Measurements from ENCODE around the gene ITGA4. TPM values are rescaled to one million over a fixed set of nuclear protein-coding genes. Genes with fewer than 3 reads are reported as not detected.

Gene ITGA4
- total RNA-seq, 4 donors from 2014 or later = 2.0 to 7.8 (median 6.0) TPM

DNA sequence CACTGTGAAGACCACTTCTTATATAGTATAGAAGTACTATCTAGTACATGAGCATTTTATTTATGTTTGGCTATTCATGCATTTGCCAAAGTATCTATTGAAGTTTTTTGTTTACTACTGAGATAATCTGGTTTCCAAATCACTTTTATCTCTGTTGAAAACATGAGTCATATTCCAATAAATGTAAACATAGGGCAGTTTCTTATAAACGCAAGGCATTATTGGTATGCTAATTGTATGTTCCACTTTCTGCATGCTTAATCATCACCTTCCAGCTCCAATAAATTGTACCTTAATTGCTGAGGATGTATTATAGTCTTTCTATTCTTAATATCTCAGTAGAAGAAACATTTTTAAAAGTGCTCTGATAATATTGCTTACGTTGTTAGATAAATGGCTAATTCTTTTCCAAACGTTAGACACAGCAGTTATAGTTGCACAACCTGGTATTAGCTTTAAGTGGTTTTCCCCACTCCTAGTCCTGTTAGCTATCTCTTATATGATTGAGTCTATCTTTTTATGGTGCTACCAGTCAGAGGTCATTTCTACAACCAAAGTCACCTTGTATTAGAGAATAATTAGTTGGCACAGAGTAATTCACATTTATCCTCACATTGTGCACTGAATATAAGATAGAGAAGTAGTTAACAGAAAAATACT is 17.2 kb downstream of the ITGA4 start:
- no peaks in the 10 kb centered on the region for H3K27me3 ChIP-seq
- 77 to 80% methylated on average over 3 of the region's 3 CpGs for WGBS, 2 donors
- H3K9me3 ChIP-seq = no peaks in the 10 kb centered on the region
- TF ChIP-seq, protein P1, sequence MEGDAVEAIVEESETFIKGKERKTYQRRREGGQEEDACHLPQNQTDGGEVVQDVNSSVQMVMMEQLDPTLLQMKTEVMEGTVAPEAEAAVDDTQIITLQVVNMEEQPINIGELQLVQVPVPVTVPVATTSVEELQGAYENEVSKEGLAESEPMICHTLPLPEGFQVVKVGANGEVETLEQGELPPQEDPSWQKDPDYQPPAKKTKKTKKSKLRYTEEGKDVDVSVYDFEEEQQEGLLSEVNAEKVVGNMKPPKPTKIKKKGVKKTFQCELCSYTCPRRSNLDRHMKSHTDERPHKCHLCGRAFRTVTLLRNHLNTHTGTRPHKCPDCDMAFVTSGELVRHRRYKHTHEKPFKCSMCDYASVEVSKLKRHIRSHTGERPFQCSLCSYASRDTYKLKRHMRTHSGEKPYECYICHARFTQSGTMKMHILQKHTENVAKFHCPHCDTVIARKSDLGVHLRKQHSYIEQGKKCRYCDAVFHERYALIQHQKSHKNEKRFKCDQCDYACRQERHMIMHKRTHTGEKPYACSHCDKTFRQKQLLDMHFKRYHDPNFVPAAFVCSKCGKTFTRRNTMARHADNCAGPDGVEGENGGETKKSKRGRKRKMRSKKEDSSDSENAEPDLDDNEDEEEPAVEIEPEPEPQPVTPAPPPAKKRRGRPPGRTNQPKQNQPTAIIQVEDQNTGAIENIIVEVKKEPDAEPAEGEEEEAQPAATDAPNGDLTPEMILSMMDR (IDR thresholded peaks at IDR 0.05) = no peak
- no peak for TF ChIP-seq POLR2A (IDR thresholded peaks at IDR 0.05)
- H3K4me3 ChIP-seq (replicated peaks in 1 of 3) = no peak overlapping the region
- H3K4me1 ChIP-seq = no peaks in the 10 kb centered on the region
- H3K36me3 ChIP-seq = no peaks in the 10 kb centered on the region
- H3K27ac ChIP-seq = no peak overlapping the region
- DNase-seq = no peak
- intact Hi-C loops (cut with DNase I) = no loop called here

GRCh38 chr2:181483211-181483610 is 26.0 kb downstream of the ITGA4 start:
- Histone ChIP-seq H3K4me1 (no peaks in the 10 kb centered on the region), H3K27me3 (no peaks in the 10 kb centered on the region), H3K9me3 (no peaks in the 10 kb centered on the region), H3K27ac (no peak overlapping the region), H3K36me3 (no peaks in the 10 kb centered on the region), H3K4me3 (replicated peaks in 1 of 3) (no peak overlapping the region)
- intact Hi-C loops (cut with DNase I) = no loop called here
- WGBS, 2 donors = 85 to 92% methylated on average over 2 of the region's 2 CpGs
- no peak for TF ChIP-seq POLR2A (IDR thresholded peaks at IDR 0.05)
- DNase-seq = no peak

DNA sequence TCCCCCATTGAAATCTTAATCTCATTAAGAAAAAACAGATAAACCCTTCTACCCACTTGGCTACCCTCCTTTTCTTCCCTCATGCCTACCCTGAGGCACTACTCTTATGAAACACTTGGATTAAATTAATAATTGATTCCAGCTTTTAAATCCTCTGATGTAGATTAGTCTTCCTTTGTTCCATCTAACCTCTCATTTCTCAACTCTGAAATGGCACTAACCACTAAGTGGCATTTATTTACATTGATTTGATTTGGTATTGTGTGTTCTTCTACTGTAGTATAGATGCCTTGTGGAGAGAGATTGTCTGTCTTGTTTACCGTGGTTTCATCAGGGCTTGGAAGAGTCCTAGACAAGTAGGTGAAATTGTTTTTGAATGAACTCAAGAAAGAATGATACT is 26.7 kb downstream of the ITGA4 start:
- Histone ChIP-seq H3K4me1 (no peaks in the 10 kb centered on the region), H3K27me3 (no peaks in the 10 kb centered on the region), H3K9me3 (no peaks in the 10 kb centered on the region), H3K36me3 (no peaks in the 10 kb centered on the region), H3K27ac (no peak overlapping the region), H3K4me3 (replicated peaks in 1 of 3) (no peak overlapping the region)
- TF ChIP-seq, protein P1 (IDR thresholded peaks at IDR 0.05) = no peak
- no peak for TF ChIP-seq POLR2A (IDR thresholded peaks at IDR 0.05)
- WGBS, 2 donors = 31 to 37% methylated on average over 1 of the region's 1 CpG
- no peak for DNase-seq
- intact Hi-C loops (cut with DNase I) = no loop called here

DNA sequence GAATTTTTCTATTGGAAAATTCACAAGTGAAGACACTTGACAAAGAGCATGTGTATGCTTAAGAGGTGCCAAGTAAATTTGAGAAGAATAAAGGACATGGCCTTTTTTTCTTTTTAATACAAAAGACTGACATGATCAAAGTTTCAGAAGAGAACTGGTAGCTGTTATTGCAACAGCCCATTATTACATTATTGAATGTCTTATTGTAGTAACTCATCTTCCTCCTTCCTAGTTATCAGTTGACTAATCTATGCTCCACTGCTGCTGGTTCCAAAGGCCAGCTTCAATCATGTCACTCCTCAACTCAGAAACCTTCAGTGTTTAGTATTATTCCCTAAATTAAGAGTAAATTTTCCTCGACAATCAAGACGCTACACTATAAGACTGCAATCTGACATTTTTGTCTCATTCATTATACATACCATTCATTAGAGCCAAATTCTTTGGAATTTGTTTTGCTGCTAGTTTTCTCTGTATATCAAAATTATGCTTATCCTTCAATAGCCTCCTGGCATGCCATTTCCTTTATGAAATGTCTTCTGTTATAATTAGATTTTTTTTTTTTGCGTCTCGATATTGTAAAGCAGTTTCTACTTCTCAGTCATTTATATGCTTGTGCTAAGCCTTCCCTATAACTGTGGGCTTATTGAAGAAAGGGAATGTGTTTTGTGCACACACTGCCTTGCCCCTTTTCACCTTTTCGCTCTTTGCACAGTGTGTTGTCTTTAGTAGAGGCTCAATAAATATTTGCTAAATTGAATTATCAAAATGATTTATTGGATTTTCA is 27.9 kb downstream of the ITGA4 start:
- intact Hi-C loops (cut with DNase I) = no loop called here
- Histone ChIP-seq H3K27me3 (no peaks in the 10 kb centered on the region), H3K4me1 (no peaks in the 10 kb centered on the region), H3K27ac (no peak overlapping the region), H3K4me3 (replicated peaks in 1 of 3) (no peak overlapping the region), H3K9me3 (no peaks in the 10 kb centered on the region), H3K36me3 (no peaks in the 10 kb centered on the region)
- WGBS, 2 donors = 75 to 86% methylated on average over 5 of the region's 5 CpGs
- no peak for DNase-seq
- TF ChIP-seq POLR2A (IDR thresholded peaks at IDR 0.05) = no peak
- TF ChIP-seq, protein P1 (IDR thresholded peaks at IDR 0.05) = no peak

DNA sequence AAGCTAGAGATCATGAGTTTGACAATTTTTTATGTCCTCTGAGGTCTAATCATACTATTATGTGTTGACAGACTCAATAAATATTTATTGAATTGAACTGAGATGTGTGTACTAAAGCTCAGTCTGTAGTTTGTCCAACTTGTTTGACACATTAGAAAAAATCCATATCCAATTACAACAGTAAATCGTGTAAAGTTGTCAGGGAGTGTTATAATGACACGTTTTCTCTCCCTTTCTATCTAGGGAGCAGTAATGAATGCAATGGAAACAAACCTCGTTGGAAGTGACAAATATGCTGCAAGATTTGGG is 28.4 kb downstream of the ITGA4 start:
- Histone ChIP-seq H3K27me3 (no peaks in the 10 kb centered on the region), H3K36me3 (no peaks in the 10 kb centered on the region), H3K4me3 (replicated peaks in 1 of 3) (no peak overlapping the region), H3K9me3 (no peaks in the 10 kb centered on the region), H3K27ac (no peak overlapping the region), H3K4me1 (no peaks in the 10 kb centered on the region)
- DNase-seq = no peak
- WGBS, 2 donors = 61 to 82% methylated on average over 3 of the region's 3 CpGs
- intact Hi-C loops (cut with DNase I) = no loop called here
- TF ChIP-seq POLR2A (IDR thresholded peaks at IDR 0.05) = no peak
- TF ChIP-seq, protein P1 (IDR thresholded peaks at IDR 0.05) = no peak
